Endodermal cell (in vitro differentiated cells): ENCODE data around the gene SKAP1. TPM values are rescaled to one million over a fixed set of nuclear protein-coding genes. Genes with fewer than 3 reads are reported as not detected.

ENCODE experiments used
- DNase-seq: peaks from one replicate; pipeline ENCODE4 v3.0.0-alpha.2; 2017
- H3K27ac ChIP-seq: 2 replicates; pipeline ENCODE4 v1.5.1; 2013; ENCODE audit warnings: mild to moderate bottlenecking, low read depth, low read length, moderate library complexity
- H3K27me3 ChIP-seq: 2 replicates; pipeline ENCODE4 v1.6.1; 2013; ENCODE audit warnings: mild to moderate bottlenecking, low read length, moderate library complexity; ENCODE audit not compliant: insufficient read depth, control insufficient read depth, poor library complexity, severe bottlenecking
- H3K36me3 ChIP-seq: 2 replicates; pipeline ENCODE4 v1.7.0; 2013; ENCODE audit warnings: mild to moderate bottlenecking, low read length, moderate library complexity; ENCODE audit not compliant: control insufficient read depth, insufficient read depth
- H3K4me1 ChIP-seq: one replicate; pipeline ENCODE4 v1.7.0; 2013; ENCODE audit warnings: low read length; ENCODE audit not compliant: control insufficient read depth, insufficient read depth
- H3K4me3 ChIP-seq: 2 replicates; pipeline ENCODE4 v1.5.1; 2013; ENCODE audit warnings: mild to moderate bottlenecking, low read length, moderate library complexity
- H3K9ac ChIP-seq: 2 replicates; pipeline ENCODE4 v1.6.1; 2013; ENCODE audit warnings: mild to moderate bottlenecking, low read length, moderate library complexity; ENCODE audit not compliant: poor library complexity, severe bottlenecking; ENCODE audit errors: extremely low read depth
- H3K9me3 ChIP-seq: 2 replicates; pipeline ENCODE4 v1.6.1; 2013; ENCODE audit warnings: mild to moderate bottlenecking, low read length, moderate library complexity; ENCODE audit not compliant: control insufficient read depth
- H3K27ac Mint-ChIP-seq: 2 replicates; pipeline ENCODE4 v1.8.0; 2020; ENCODE audit warnings: mixed read lengths
- H3K27me3 Mint-ChIP-seq: 2 replicates; pipeline ENCODE4 v1.8.0; 2021; ENCODE audit warnings: mild to moderate bottlenecking, mixed read lengths; ENCODE audit not compliant: insufficient read depth
- H3K36me3 Mint-ChIP-seq: 2 replicates; pipeline ENCODE4 v1.8.0; 2020; ENCODE audit warnings: low read depth, mixed read lengths
- H3K4me1 Mint-ChIP-seq: 2 replicates; pipeline ENCODE4 v1.8.0; 2020; ENCODE audit warnings: mixed read lengths
- H3K4me3 Mint-ChIP-seq: 2 replicates; pipeline ENCODE4 v1.8.0; 2020; ENCODE audit warnings: mild to moderate bottlenecking, moderate library complexity, mixed read lengths
- H3K9me3 Mint-ChIP-seq: 2 replicates; pipeline ENCODE4 v1.8.0; 2020; ENCODE audit warnings: mild to moderate bottlenecking, mixed read lengths
- CTCF ChIP-seq: fragments of 200-600 bp; sonication (generic); conservative IDR thresholded peaks from 2 replicates; pipeline ENCODE4 v1.5.0; 2021; ENCODE audit warnings: antibody characterized with exemption, mild to moderate bottlenecking
- WGBS, 2 experiments: methylation state at CpG; one replicate each; pipeline versions ENCODE4 v1.1.5 to v1.1.7; 2013; ENCODE audit warnings: missing lambda C conversion rate in 2 of 2, mixed read lengths in 1 of 2; ENCODE audit not compliant: insufficient coverage in 1 of 2, insufficient read length in 1 of 2; 5-methylcytosine and 5-hydroxymethylcytosine counted together
- total RNA-seq, 2 donors: library from RNA; stranded (reverse); fragmentation: NEBNext Ultra II Directional in 1 of 2; extraction: Animal tissue kit (Norgen Biotek cat#: 25700) in 1 of 2; gene quantifications; 2 replicates in 1 of 2; 3 replicates in 1 of 2; pipeline ENCODE4 v1.2.1, GENCODE V29; 2021

SKAP1 gene
- total RNA-seq, 2 donors from 2014 or later, result 0.31 to 0.53 TPM

DNA sequence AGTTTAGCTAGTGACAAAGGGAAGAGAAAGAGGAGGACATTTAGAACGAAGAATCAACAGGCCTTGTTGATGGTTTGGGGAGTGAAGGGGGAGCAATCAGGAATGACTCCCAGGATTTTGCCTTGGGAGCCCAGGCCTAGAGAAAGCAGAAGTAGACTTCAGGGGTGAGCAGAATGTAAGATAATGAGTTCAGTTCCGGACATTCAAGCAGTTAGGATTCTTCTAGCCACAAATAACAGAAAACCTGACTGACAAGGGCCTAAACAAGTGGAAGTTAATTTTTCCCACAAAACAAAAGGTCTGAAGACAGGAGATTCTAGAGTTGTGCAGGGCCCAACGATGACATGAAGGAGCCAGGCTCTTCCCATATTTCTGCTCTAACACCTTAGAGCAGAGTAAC, 45.9 kb downstream of the SKAP1 start:
- H3K9ac ChIP-seq, result no peak overlapping the region
- H3K9me3 Mint-ChIP-seq, result no peaks in the 10 kb centered on the region
- no peaks in the 10 kb centered on the region for H3K36me3 Mint-ChIP-seq
- peaks cover 37% of the 10 kb centered on the region for H3K27me3 Mint-ChIP-seq
- H3K27ac Mint-ChIP-seq, result no peak overlapping the region
- no peak overlapping the region for H3K27ac ChIP-seq
- WGBS, 2 experiments, result 75 to 93% methylated on average over 1 to 3 of the region's 3 CpGs
- H3K36me3 ChIP-seq, result no peaks in the 10 kb centered on the region
- H3K4me1 ChIP-seq, result no peaks in the 10 kb centered on the region
- no peaks in the 10 kb centered on the region for H3K9me3 ChIP-seq
- no peaks in the 10 kb centered on the region for H3K4me1 Mint-ChIP-seq
- no peak for TF ChIP-seq CTCF
- H3K4me3 Mint-ChIP-seq, result no peak overlapping the region
- no peak for DNase-seq
- no peak overlapping the region for H3K4me3 ChIP-seq
- H3K27me3 ChIP-seq, result peaks cover 21% of the 10 kb centered on the region

GRCh38 chr17:48382989-48383388, 47.0 kb downstream of the SKAP1 start:
- Histone ChIP-seq H3K27me3 (peaks cover 21% of the 10 kb centered on the region), H3K9ac (no peak overlapping the region), H3K4me1 (no peaks in the 10 kb centered on the region), H3K27ac (no peak overlapping the region), H3K36me3 (no peaks in the 10 kb centered on the region), H3K9me3 (no peaks in the 10 kb centered on the region), H3K4me3 (no peak overlapping the region)
- H3K4me3 Mint-ChIP-seq, result no peak overlapping the region
- no peaks in the 10 kb centered on the region for H3K9me3 Mint-ChIP-seq
- H3K27ac Mint-ChIP-seq, result no peak overlapping the region
- 96 to 100% methylated on average over 1 to 2 of the region's 3 CpGs for WGBS, 2 experiments
- no peak for DNase-seq
- H3K27me3 Mint-ChIP-seq, result peaks cover 39% of the 10 kb centered on the region
- no peak for TF ChIP-seq CTCF
- H3K4me1 Mint-ChIP-seq, result no peaks in the 10 kb centered on the region
- H3K36me3 Mint-ChIP-seq, result no peaks in the 10 kb centered on the region

DNA sequence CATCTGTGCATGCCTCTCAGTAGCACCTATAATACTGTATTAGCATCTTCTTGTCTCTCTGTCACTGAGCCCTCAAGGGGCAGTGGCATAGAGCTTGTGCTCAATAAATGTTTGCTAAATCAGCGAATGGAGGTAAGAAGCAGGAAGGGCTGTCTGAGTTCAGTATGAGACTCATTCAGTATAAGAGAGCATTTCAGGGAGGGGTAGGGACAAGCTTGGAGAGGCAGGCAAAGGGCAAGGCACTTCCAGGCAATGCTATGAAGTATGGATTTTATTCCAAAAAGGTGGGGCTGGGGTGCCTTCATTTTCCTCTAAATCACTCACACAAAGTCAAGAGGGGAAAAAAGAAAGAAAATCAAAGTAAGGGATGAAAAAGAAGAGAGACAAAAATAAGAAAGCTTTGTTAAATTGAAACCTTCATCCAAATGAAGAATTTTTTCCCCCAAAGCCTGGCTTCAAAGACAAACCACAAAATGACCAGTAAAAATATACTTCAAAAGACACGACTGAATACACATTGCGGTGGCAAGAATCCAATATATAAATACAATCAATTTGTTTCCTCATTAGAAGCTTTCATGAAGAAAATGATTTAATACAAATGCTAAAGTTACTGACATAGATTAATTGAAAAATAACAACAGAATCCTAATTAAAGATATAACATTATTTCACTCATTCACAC, 51.2 kb downstream of the SKAP1 start:
- H3K27me3 Mint-ChIP-seq, result peaks cover 7% of the 10 kb centered on the region
- Histone ChIP-seq H3K9ac (no peak overlapping the region), H3K4me1 (no peaks in the 10 kb centered on the region), H3K4me3 (no peak overlapping the region), H3K36me3 (no peaks in the 10 kb centered on the region), H3K27me3 (peaks cover 7% of the 10 kb centered on the region), H3K9me3 (no peaks in the 10 kb centered on the region), H3K27ac (no peak overlapping the region)
- DNase-seq, result no peak
- no peaks in the 10 kb centered on the region for H3K4me1 Mint-ChIP-seq
- TF ChIP-seq CTCF, result no peak
- no peak overlapping the region for H3K4me3 Mint-ChIP-seq
- no peaks in the 10 kb centered on the region for H3K36me3 Mint-ChIP-seq
- no peak overlapping the region for H3K27ac Mint-ChIP-seq
- H3K9me3 Mint-ChIP-seq, result no peaks in the 10 kb centered on the region
- 91 to 98% methylated on average over 3 of the region's 3 CpGs for WGBS, 2 experiments
